WTC11 (cell line): ENCODE data around the gene CBX2. TPM values are rescaled to one million over a fixed set of nuclear protein-coding genes. Genes with fewer than 3 reads are reported as not detected.

Source experiments
- AFF4 ChIP-seq: sonication (generic); formaldehyde crosslinking; IDR thresholded peaks from 2 replicates; pipeline ENCODE4 v1.8.1; 2023; ENCODE audit warnings: mild to moderate bottlenecking, missing genetic modification reagents, borderline replicate concordance
- ARID4B ChIP-seq: sonication (generic); formaldehyde crosslinking; IDR thresholded peaks from 2 replicates; pipeline ENCODE4 v1.8.0; 2023; ENCODE audit warnings: missing genetic modification reagents, mild to moderate bottlenecking, borderline replicate concordance
- E2F1 ChIP-seq: sonication (generic); formaldehyde crosslinking; IDR thresholded peaks from 2 replicates; pipeline ENCODE4 v1.8.0; 2022; ENCODE audit warnings: mild to moderate bottlenecking, missing genetic modification reagents
- E2F5 ChIP-seq: sonication (generic); formaldehyde crosslinking; IDR thresholded peaks from 2 replicates; pipeline ENCODE4 v1.8.1; 2022; ENCODE audit warnings: mild to moderate bottlenecking, moderate library complexity, missing genetic modification reagents
- JUN ChIP-seq: sonication (generic); formaldehyde crosslinking; IDR thresholded peaks from 2 replicates; pipeline ENCODE4 v1.8.0; 2023; ENCODE audit warnings: mild to moderate bottlenecking, missing genetic modification reagents
- KAT7 ChIP-seq: sonication (generic); formaldehyde crosslinking; IDR thresholded peaks from 2 replicates; pipeline ENCODE4 v1.8.1; 2023; ENCODE audit warnings: missing genetic modification reagents, mild to moderate bottlenecking, borderline replicate concordance
- NFE2L1 ChIP-seq: sonication (generic); formaldehyde crosslinking; IDR thresholded peaks from 2 replicates; pipeline ENCODE4 v1.8.1; 2023; ENCODE audit warnings: missing genetic modification reagents
- NR2C2 ChIP-seq: sonication (generic); formaldehyde crosslinking; IDR thresholded peaks from 2 replicates; pipeline ENCODE4 v1.8.0; 2022; ENCODE audit warnings: mild to moderate bottlenecking, missing genetic modification reagents
- OVOL2 ChIP-seq: fragments of 250-450 bp; sonication (Bioruptor Pico); IDR thresholded peaks from 2 replicates; pipeline ENCODE4 v1.9.0; 2021; ENCODE audit warnings: mild to moderate bottlenecking, borderline replicate concordance
- RELA ChIP-seq: sonication (generic); formaldehyde crosslinking; IDR thresholded peaks from 2 replicates; pipeline ENCODE4 v1.8.1; 2022; ENCODE audit warnings: missing genetic modification reagents, mild to moderate bottlenecking, borderline replicate concordance
- SP1 ChIP-seq: sonication (generic); formaldehyde crosslinking; conservative IDR thresholded peaks from 2 replicates; pipeline ENCODE4 v1.8.1; 2022; ENCODE audit warnings: missing genetic modification reagents
- TCF7 ChIP-seq: sonication (generic); formaldehyde crosslinking; IDR thresholded peaks from 2 replicates; pipeline ENCODE4 v1.8.0; 2022; ENCODE audit warnings: mild to moderate bottlenecking, low read depth, missing genetic modification reagents, moderate library complexity
- ZNF263 ChIP-seq: sonication (generic); formaldehyde crosslinking; IDR thresholded peaks from 2 replicates; pipeline ENCODE4 v1.8.1; 2022; ENCODE audit warnings: low read depth, mild to moderate bottlenecking, moderate library complexity, missing genetic modification reagents
- ZNF317 ChIP-seq: sonication (generic); formaldehyde crosslinking; IDR thresholded peaks from 2 replicates; pipeline ENCODE4 v1.8.1; 2023; ENCODE audit warnings: low read depth, mild to moderate bottlenecking, moderate library complexity, missing genetic modification reagents, borderline replicate concordance
- ZNF416 ChIP-seq: fragments of 250-450 bp; sonication (Bioruptor Pico); IDR thresholded peaks from 2 replicates; pipeline ENCODE4 v1.9.0; 2021; ENCODE audit warnings: mild to moderate bottlenecking, inconsistent platforms
- total RNA-seq: library from RNA; stranded (reverse); gene quantifications from 3 replicates; pipeline ENCODE4 v1.2.3, GENCODE V29; 2021
- TF ChIP-seq, protein P1 (sequence below): fragments of 250-450 bp; sonication (Bioruptor Pico); IDR thresholded peaks from 2 replicates; pipeline ENCODE4 v2.1.2; 2022; ENCODE audit warnings: mild to moderate bottlenecking, moderate library complexity
- TF ChIP-seq, protein P2 (sequence below): sonication (generic); formaldehyde crosslinking; IDR thresholded peaks from 2 replicates; pipeline ENCODE4 v1.8.0; 2022; ENCODE audit warnings: mild to moderate bottlenecking, missing genetic modification reagents
- TF ChIP-seq, protein P3 (sequence below): sonication (generic); formaldehyde crosslinking; IDR thresholded peaks from 2 replicates; pipeline ENCODE4 v1.8.1; 2023; ENCODE audit warnings: mild to moderate bottlenecking, missing genetic modification reagents
- TF ChIP-seq, protein P4 (sequence below): sonication (generic); formaldehyde crosslinking; IDR thresholded peaks from 2 replicates; pipeline ENCODE4 v1.8.1; 2022; ENCODE audit warnings: low read depth, missing genetic modification reagents, borderline replicate concordance

Gene CBX2
- total RNA-seq, 1 experiment from 2014 or later, result 85.5 TPM

DNA sequence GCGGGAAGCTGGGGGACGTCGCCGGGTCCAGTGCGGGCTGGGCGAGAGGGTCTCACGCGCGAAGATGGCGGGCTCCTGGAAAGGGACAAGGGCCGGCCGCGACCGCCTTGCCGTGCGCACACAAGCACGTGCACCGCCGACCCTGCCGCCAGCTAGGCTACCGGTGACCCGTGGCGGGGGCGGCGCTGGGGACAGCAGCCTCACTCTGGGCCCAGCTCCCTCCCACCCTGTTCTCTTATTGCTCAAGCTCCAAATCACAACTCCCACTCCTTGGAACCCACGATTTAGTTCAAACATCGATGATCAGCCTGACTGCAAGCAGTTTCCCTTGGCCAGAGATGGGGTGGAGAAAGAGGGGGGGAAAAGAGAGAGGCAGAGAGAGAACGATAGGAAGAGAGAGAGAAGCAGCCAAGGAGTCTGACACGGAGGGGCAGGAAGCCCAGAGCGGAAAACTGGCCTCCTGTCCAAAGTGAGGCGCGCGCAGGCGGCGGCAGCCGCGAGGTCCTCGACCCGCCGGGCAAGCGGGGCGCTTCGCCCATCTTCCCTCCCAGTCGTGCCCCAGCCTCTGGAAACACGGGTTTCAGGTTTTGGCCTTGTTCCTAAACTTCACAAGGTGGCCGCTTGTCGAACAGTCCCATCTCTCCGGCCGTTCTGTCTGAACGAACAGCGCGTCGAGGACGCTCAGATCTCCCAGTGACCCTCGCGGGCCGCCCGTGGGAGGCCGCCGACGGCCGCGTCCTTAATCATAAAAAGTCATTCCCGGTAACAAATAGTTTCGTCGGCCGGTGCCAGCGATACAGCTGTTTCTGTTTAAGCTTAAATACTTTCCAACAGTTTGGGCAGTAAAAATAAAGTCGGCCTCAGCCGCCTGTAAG is 20.6 kb downstream of the CBX2 start (continued):
- TF ChIP-seq ARID4B (CRISPR knock-in tag) (peak; percentile 27; the same call in 1 of the 2 replicates), NFE2L1 (CRISPR knock-in tag) (peak; percentile 49; the same call in 1 of the 2 replicates), TCF7 (CRISPR knock-in tag) (peak; percentile 49; the same call in 1 of the 2 replicates), E2F1 (peak; percentile 53; the same call in 1 of the 2 replicates), NR2C2 (CRISPR knock-in tag) (peak; percentile 65; the same call in 1 of the 2 replicates), JUN (no peak), E2F5 (CRISPR knock-in tag) (peak; percentile 35; the same call in 1 of the 2 replicates), OVOL2 (no peak), SP1 (0 out of 2 replicates have a peak, but pooled peaks have one; percentile 45), ZNF416 (CRISPR knock-in tag) (no peak), KAT7 (CRISPR knock-in tag) (no peak), ZNF317 (CRISPR knock-in tag) (no peak), AFF4 (CRISPR knock-in tag) (no peak), RELA (CRISPR knock-in tag) (peak; percentile 72; the same call in 1 of the 2 replicates), ZNF263 (CRISPR knock-in tag) (no peak)
- TF ChIP-seq, protein P1, sequence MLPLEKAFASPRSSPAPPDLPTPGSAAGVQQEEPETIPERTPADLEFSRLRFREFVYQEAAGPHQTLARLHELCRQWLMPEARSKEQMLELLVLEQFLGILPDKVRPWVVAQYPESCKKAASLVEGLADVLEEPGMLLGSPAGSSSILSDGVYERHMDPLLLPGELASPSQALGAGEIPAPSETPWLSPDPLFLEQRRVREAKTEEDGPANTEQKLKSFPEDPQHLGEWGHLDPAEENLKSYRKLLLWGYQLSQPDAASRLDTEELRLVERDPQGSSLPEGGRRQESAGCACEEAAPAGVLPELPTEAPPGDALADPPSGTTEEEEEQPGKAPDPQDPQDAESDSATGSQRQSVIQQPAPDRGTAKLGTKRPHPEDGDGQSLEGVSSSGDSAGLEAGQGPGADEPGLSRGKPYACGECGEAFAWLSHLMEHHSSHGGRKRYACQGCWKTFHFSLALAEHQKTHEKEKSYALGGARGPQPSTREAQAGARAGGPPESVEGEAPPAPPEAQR, result no peak
- TF ChIP-seq, protein P2, sequence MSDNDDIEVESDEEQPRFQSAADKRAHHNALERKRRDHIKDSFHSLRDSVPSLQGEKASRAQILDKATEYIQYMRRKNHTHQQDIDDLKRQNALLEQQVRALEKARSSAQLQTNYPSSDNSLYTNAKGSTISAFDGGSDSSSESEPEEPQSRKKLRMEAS (CRISPR knock-in tag), result peak; percentile 93; the same call in 1 of the 2 replicates
- TF ChIP-seq, protein P3, sequence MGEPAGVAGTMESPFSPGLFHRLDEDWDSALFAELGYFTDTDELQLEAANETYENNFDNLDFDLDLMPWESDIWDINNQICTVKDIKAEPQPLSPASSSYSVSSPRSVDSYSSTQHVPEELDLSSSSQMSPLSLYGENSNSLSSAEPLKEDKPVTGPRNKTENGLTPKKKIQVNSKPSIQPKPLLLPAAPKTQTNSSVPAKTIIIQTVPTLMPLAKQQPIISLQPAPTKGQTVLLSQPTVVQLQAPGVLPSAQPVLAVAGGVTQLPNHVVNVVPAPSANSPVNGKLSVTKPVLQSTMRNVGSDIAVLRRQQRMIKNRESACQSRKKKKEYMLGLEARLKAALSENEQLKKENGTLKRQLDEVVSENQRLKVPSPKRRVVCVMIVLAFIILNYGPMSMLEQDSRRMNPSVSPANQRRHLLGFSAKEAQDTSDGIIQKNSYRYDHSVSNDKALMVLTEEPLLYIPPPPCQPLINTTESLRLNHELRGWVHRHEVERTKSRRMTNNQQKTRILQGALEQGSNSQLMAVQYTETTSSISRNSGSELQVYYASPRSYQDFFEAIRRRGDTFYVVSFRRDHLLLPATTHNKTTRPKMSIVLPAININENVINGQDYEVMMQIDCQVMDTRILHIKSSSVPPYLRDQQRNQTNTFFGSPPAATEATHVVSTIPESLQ (CRISPR knock-in tag), result no peak
- TF ChIP-seq, protein P4, sequence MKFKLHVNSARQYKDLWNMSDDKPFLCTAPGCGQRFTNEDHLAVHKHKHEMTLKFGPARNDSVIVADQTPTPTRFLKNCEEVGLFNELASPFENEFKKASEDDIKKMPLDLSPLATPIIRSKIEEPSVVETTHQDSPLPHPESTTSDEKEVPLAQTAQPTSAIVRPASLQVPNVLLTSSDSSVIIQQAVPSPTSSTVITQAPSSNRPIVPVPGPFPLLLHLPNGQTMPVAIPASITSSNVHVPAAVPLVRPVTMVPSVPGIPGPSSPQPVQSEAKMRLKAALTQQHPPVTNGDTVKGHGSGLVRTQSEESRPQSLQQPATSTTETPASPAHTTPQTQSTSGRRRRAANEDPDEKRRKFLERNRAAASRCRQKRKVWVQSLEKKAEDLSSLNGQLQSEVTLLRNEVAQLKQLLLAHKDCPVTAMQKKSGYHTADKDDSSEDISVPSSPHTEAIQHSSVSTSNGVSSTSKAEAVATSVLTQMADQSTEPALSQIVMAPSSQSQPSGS, result no peak
